ENCODE data around the gene FOXP1. TPM values are rescaled to one million over a fixed set of nuclear protein-coding genes. Genes with fewer than 3 reads are reported as not detected.

FOXP1 gene
- total and polyA plus RNA-seq, 2 donors (not counting 1 experiment from before 2014, with no cell fraction given) = 70.3 to 101 TPM

GRCh38 chr3:70990185-70990584 is 593.3 kb downstream of the FOXP1 start:
- H3K9ac ChIP-seq (ENCODE audit: insufficient read depth, low read length) = no peak overlapping the region
- DNase-seq (ENCODE audit: low read depth in 2 of 2) = peak in 1 of 2 donors; percentile 45
- H3K4me1 ChIP-seq (ENCODE audit: control insufficient read depth, extremely low read depth, insufficient read depth, low read length) = peaks cover 7% of the 10 kb centered on the region
- no peak overlapping the region for H3K4me2 ChIP-seq (ENCODE audit: extremely low read depth, insufficient read depth, low read length)
- no peaks in the 10 kb centered on the region for H3K9me3 ChIP-seq (ENCODE audit: control insufficient read depth, insufficient read depth, low read depth, low read length)
- H3K27me3 ChIP-seq (ENCODE audit: control insufficient read depth, insufficient read depth, low read length) = no peaks in the 10 kb centered on the region
- no peaks in the 10 kb centered on the region for H4K20me1 ChIP-seq (ENCODE audit: control insufficient read depth, extremely low read depth, insufficient read depth, low read length)
- TF ChIP-seq EZH2 (IDR thresholded peaks at IDR 0.05; ENCODE audit: low read length, missing control alignments) (no peak), CTCF (conservative IDR thresholded peaks at IDR 0.05 in 1 of 2, IDR thresholded peaks at IDR 0.05 in 1 of 2; ENCODE audit: low read depth in 1 of 2, low read length in 2 of 2) (no peak)
- no peak overlapping the region for H2AFZ ChIP-seq (ENCODE audit: low read length)
- no peak overlapping the region for H3K27ac ChIP-seq (ENCODE audit: insufficient read depth, low read length)
- H3K79me2 ChIP-seq (ENCODE audit: control insufficient read depth, insufficient read depth, low read length) = peaks cover 27% of the 10 kb centered on the region
- no peak overlapping the region for H3K4me3 ChIP-seq (replicated peaks in 1 of 4; ENCODE audit: control extremely low read depth in 1 of 4, insufficient read depth in 1 of 4, low read depth in 3 of 4, low read length in 4 of 4)
- H3K36me3 ChIP-seq (ENCODE audit: control insufficient read depth, insufficient read depth, low read length) = peaks cover 2% of the 10 kb centered on the region

DNA sequence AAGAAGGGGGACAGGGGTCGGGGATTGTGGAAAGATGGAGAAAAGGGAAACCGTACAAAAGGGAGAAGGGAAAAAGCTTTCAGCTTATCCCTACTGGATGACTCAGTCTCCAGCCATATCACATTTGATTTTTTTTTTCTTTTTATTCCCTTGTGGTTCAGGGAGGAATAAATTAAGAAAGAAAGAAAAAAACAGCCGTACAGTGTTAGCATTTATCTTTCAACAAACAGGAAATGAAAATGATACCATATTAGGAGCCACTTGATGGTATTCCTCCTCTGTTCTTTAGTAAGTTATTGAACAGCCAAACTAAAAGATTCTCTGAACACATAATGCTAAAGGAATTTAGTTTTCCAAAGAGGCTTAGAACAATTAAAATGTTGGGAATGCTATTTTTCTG is 594.4 kb downstream of the FOXP1 start:
- Histone ChIP-seq H3K79me2 (ENCODE audit: control insufficient read depth, insufficient read depth, low read length) (peaks cover 22% of the 10 kb centered on the region), H3K4me2 (ENCODE audit: extremely low read depth, insufficient read depth, low read length) (peak overlapping the region; percentile 20), H3K27ac (ENCODE audit: insufficient read depth, low read length) (no peak overlapping the region), H2AFZ (ENCODE audit: low read length) (no peak overlapping the region), H3K9me3 (ENCODE audit: control insufficient read depth, insufficient read depth, low read depth, low read length) (no peaks in the 10 kb centered on the region), H3K9ac (ENCODE audit: insufficient read depth, low read length) (no peak overlapping the region), H4K20me1 (ENCODE audit: control insufficient read depth, extremely low read depth, insufficient read depth, low read length) (no peaks in the 10 kb centered on the region), H3K4me1 (ENCODE audit: control insufficient read depth, extremely low read depth, insufficient read depth, low read length) (peaks cover 12% of the 10 kb centered on the region), H3K36me3 (ENCODE audit: control insufficient read depth, insufficient read depth, low read length) (peaks cover 3% of the 10 kb centered on the region), H3K27me3 (ENCODE audit: control insufficient read depth, insufficient read depth, low read length) (no peaks in the 10 kb centered on the region), H3K4me3 (replicated peaks in 1 of 4; ENCODE audit: control extremely low read depth in 1 of 4, insufficient read depth in 1 of 4, low read depth in 3 of 4, low read length in 4 of 4) (no peak overlapping the region)
- peak; percentile 73 to 89 for DNase-seq (ENCODE audit: low read depth in 2 of 2)
- TF ChIP-seq CTCF (conservative IDR thresholded peaks at IDR 0.05 in 1 of 2, IDR thresholded peaks at IDR 0.05 in 1 of 2; ENCODE audit: low read depth in 1 of 2, low read length in 2 of 2) = no peak
- no peak for TF ChIP-seq EZH2 (IDR thresholded peaks at IDR 0.05; ENCODE audit: low read length, missing control alignments)

GRCh38 chr3:70988111-70988510 is 595.4 kb downstream of the FOXP1 start:
- H3K9ac ChIP-seq (ENCODE audit: insufficient read depth, low read length) = no peak overlapping the region
- peaks cover 22% of the 10 kb centered on the region for H3K79me2 ChIP-seq (ENCODE audit: control insufficient read depth, insufficient read depth, low read length)
- H2AFZ ChIP-seq (ENCODE audit: low read length) = no peak overlapping the region
- no peak overlapping the region for H3K4me2 ChIP-seq (ENCODE audit: extremely low read depth, insufficient read depth, low read length)
- H3K4me1 ChIP-seq (ENCODE audit: control insufficient read depth, extremely low read depth, insufficient read depth, low read length) = peaks cover 17% of the 10 kb centered on the region
- no peak overlapping the region for H3K4me3 ChIP-seq (replicated peaks in 1 of 4; ENCODE audit: control extremely low read depth in 1 of 4, insufficient read depth in 1 of 4, low read depth in 3 of 4, low read length in 4 of 4)
- DNase-seq (ENCODE audit: low read depth in 2 of 2) = no peak
- no peaks in the 10 kb centered on the region for H3K9me3 ChIP-seq (ENCODE audit: control insufficient read depth, insufficient read depth, low read depth, low read length)
- no peak overlapping the region for H3K27ac ChIP-seq (ENCODE audit: insufficient read depth, low read length)
- peaks cover 3% of the 10 kb centered on the region for H3K36me3 ChIP-seq (ENCODE audit: control insufficient read depth, insufficient read depth, low read length)
- H3K27me3 ChIP-seq (ENCODE audit: control insufficient read depth, insufficient read depth, low read length) = no peaks in the 10 kb centered on the region
- H4K20me1 ChIP-seq (ENCODE audit: control insufficient read depth, extremely low read depth, insufficient read depth, low read length) = no peaks in the 10 kb centered on the region
- TF ChIP-seq CTCF (conservative IDR thresholded peaks at IDR 0.05 in 1 of 2, IDR thresholded peaks at IDR 0.05 in 1 of 2; ENCODE audit: low read depth in 1 of 2, low read length in 2 of 2) = no peak
- TF ChIP-seq EZH2 (IDR thresholded peaks at IDR 0.05; ENCODE audit: low read length, missing control alignments) = no peak

Measured in fibroblast of lung (primary cell).